Parathyroid adenoma (tissue), 2 donors: ENCODE measurements around the gene ANO6.

Experiments
- H2AFZ ChIP-seq: fragments of 300-600 bp; sonication (generic); one replicate; pipeline ENCODE4 v1.7.0; 2017; ENCODE audit warnings: antibody characterized with exemption, mild to moderate bottlenecking
- H3K27ac ChIP-seq: fragments of 300-600 bp; sonication (generic); one replicate; pipeline ENCODE4 v1.7.0; 2017
- H3K27me3 ChIP-seq: fragments of 300-600 bp; sonication (generic); one replicate; pipeline ENCODE4 v1.7.0; 2017; ENCODE audit warnings: low read length; ENCODE audit not compliant: control insufficient read depth, insufficient read depth
- H3K36me3 ChIP-seq: fragments of 300-600 bp; sonication (generic); one replicate; pipeline ENCODE4 v1.7.0; 2017; ENCODE audit warnings: low read length; ENCODE audit not compliant: control insufficient read depth, insufficient read depth
- H3K4me1 ChIP-seq: fragments of 300-600 bp; sonication (generic); one replicate; pipeline ENCODE4 v1.7.0; 2017; ENCODE audit warnings: control low read depth
- H3K4me2 ChIP-seq: fragments of 300-600 bp; sonication (generic); one replicate; pipeline ENCODE4 v1.7.0; 2017; ENCODE audit warnings: low read length
- H3K4me3 ChIP-seq: fragments of 300-600 bp; sonication (generic); one replicate; pipeline ENCODE4 v1.7.0; 2017; ENCODE audit warnings: low read depth, low read length
- H3K79me2 ChIP-seq: fragments of 300-600 bp; sonication (generic); one replicate; pipeline ENCODE4 v1.7.0; 2017; ENCODE audit warnings: control low read depth
- H3K9ac ChIP-seq: fragments of 300-600 bp; sonication (generic); one replicate; pipeline ENCODE4 v1.7.0; 2017; ENCODE audit warnings: mild to moderate bottlenecking
- H3K9me3 ChIP-seq: fragments of 300-600 bp; sonication (generic); one replicate; pipeline ENCODE4 v1.7.0; 2017; ENCODE audit warnings: low read length; ENCODE audit not compliant: control insufficient read depth
- TF ChIP-seq, protein P1 (sequence below): fragments of 300-600 bp; sonication (generic); IDR thresholded peaks from one replicate; pipeline ENCODE4 v1.7.0; 2017; ENCODE audit warnings: antibody characterized with exemption, mild to moderate bottlenecking
- donor health status: primary hyperparathyroidism.

The ANO6 gene

DNA sequence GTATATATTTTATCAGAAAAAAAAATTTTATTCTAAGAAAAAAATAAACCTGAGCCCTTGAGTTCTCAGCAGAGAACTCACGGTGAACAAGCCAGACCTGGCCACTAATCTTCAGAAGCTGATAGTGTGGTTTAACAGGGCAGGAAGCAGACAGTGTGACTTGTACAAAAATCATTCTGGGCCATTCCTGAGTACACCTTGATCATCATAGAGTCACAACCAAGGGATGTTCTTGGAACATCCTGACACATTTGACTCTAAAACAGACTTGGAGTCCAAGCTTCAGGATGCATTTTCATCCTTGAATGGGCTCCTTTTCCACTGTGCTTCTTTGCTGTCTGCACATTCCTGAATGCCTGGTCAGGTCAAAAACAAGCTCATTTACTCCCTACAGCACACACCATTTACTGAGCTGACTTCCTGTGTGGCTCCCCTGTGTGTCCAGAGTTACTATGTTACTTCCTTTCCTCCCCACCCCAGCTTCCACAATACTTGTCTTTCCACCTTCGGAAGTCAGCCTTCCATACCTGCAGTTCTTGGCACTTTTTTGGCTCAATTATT lies 112.0 kb downstream of the ANO6 start:
- Histone ChIP-seq H3K79me2 (no peaks in the 10 kb centered on the region), H3K4me2 (no peak overlapping the region), H3K27me3 (no peaks in the 10 kb centered on the region), H3K36me3 (no peaks in the 10 kb centered on the region), H3K27ac (no peak overlapping the region), H3K9ac (no peak overlapping the region), H2AFZ (no peak overlapping the region), H3K9me3 (no peaks in the 10 kb centered on the region), H3K4me3 (no peak overlapping the region), H3K4me1 (peaks cover 3% of the 10 kb centered on the region)
- TF ChIP-seq, protein P1, sequence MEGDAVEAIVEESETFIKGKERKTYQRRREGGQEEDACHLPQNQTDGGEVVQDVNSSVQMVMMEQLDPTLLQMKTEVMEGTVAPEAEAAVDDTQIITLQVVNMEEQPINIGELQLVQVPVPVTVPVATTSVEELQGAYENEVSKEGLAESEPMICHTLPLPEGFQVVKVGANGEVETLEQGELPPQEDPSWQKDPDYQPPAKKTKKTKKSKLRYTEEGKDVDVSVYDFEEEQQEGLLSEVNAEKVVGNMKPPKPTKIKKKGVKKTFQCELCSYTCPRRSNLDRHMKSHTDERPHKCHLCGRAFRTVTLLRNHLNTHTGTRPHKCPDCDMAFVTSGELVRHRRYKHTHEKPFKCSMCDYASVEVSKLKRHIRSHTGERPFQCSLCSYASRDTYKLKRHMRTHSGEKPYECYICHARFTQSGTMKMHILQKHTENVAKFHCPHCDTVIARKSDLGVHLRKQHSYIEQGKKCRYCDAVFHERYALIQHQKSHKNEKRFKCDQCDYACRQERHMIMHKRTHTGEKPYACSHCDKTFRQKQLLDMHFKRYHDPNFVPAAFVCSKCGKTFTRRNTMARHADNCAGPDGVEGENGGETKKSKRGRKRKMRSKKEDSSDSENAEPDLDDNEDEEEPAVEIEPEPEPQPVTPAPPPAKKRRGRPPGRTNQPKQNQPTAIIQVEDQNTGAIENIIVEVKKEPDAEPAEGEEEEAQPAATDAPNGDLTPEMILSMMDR, result no peak

DNA sequence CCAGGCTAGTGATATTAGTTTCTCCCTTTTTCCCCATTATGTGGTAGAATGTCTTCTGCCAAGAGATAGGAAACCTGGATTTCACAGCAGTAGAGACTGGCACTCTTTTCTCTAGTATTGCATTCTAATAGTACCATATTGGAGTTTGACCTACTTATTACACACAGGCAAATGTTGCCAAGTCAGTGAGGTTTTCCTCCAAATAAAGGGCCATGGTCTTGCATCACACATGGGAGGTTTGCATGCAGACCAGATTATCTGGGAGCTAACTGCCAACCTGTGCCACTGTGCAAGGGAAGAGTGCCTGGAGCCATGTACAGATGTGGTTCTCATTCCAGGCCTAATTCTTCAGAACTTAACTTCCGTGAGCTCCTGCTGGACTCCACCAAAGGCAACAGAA lies 113.3 kb downstream of the ANO6 start:
- no peaks in the 10 kb centered on the region for H3K9me3 ChIP-seq
- H3K36me3 ChIP-seq, result no peaks in the 10 kb centered on the region
- H3K4me3 ChIP-seq, result no peak overlapping the region
- no peaks in the 10 kb centered on the region for H3K27me3 ChIP-seq
- H3K79me2 ChIP-seq, result no peaks in the 10 kb centered on the region
- H2AFZ ChIP-seq, result no peak overlapping the region
- TF ChIP-seq, protein P1, result no peak
- no peak overlapping the region for H3K4me2 ChIP-seq
- H3K9ac ChIP-seq, result no peak overlapping the region
- H3K27ac ChIP-seq, result no peak overlapping the region
- peaks cover 3% of the 10 kb centered on the region for H3K4me1 ChIP-seq

DNA sequence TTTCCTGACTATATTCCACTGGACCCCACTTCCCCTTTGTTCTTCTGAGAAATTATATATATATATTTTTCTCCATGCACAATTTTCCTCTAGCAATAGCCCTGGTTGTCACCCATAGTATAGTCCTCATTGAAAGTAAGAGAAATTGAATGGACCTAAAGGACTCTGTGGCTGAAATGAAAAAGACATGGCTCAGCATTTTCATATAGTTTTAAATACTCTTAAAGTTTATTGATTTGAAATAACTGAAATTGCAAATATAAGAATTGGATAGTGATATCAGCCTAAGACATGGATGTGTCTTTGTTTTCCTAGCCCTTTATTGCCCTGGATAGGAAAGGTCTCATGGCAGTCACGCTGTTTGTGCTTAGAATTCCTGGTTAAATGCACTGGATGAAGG lies 113.8 kb downstream of the ANO6 start:
- Histone ChIP-seq H3K27me3 (no peaks in the 10 kb centered on the region), H3K9me3 (no peaks in the 10 kb centered on the region), H3K4me2 (no peak overlapping the region), H3K9ac (no peak overlapping the region), H3K4me1 (peaks cover 3% of the 10 kb centered on the region), H3K79me2 (no peaks in the 10 kb centered on the region), H2AFZ (no peak overlapping the region), H3K4me3 (no peak overlapping the region), H3K36me3 (no peaks in the 10 kb centered on the region), H3K27ac (no peak overlapping the region)
- TF ChIP-seq, protein P1, result no peak

DNA sequence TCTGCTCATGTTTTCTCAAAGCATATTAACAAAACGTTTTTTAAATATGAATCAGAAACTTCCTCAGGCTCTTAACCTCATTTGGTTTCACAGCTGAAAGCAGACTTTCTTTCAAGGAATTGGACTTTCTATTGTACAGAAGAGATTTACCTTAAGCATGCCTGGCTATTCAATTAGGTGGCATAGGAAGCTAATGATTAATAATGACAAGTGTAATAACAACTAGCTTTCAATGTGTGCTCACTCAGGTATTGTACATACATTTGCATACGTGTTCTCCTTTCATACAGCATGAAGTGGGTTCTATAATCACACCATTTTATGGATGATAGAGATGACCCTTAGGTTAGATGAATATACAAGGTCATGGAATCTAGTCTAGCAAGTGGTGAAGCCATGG lies 115.7 kb downstream of the ANO6 start:
- H3K4me3 ChIP-seq, result no peak overlapping the region
- TF ChIP-seq, protein P1, result no peak

DNA sequence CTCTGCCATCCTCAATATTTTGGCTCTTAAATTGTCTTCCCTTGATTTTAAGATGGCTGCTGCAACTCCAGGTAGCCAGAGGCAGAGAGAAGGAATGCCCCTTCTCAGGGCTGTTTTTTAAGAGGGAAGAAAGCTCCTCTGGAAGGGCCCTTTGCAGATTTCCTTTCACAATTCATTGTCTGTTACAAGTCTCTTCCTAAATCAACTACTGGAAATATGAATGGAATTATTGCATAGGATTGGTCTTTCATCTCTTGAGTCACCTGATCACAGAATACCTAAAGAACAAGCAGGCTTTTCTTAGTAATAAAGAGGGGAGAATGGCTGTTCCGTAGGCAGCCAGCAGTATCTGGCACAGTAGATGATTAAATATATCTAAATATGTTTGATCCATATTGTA lies 118.5 kb downstream of the ANO6 start:
- Histone ChIP-seq H3K36me3 (no peaks in the 10 kb centered on the region), H3K9ac (no peak overlapping the region), H3K27ac (no peak overlapping the region), H3K4me2 (no peak overlapping the region), H3K9me3 (no peaks in the 10 kb centered on the region), H3K27me3 (no peaks in the 10 kb centered on the region), H3K79me2 (no peaks in the 10 kb centered on the region), H3K4me1 (peaks cover 5% of the 10 kb centered on the region), H3K4me3 (no peak overlapping the region), H2AFZ (no peak overlapping the region)
- TF ChIP-seq, protein P1, result no peak

More for the DNA sequence above, 115.7 kb downstream of the ANO6 start:
- H2AFZ ChIP-seq, result no peak overlapping the region
- H3K9me3 ChIP-seq, result no peaks in the 10 kb centered on the region
- H3K27me3 ChIP-seq, result no peaks in the 10 kb centered on the region
- no peak overlapping the region for H3K4me2 ChIP-seq
- no peaks in the 10 kb centered on the region for H3K36me3 ChIP-seq
- H3K27ac ChIP-seq, result no peak overlapping the region
- H3K4me1 ChIP-seq, result peaks cover 2% of the 10 kb centered on the region
- no peak overlapping the region for H3K9ac ChIP-seq
- no peaks in the 10 kb centered on the region for H3K79me2 ChIP-seq
